Fibroblast of mammary gland (primary cell): ENCODE results near the gene UBE3B.

Experiments used
- DNase-seq: peaks from one replicate; pipeline ENCODE4 v3.0.0-alpha.2; 2010; ENCODE audit warnings: low read depth
- H3K4me3 ChIP-seq: 2 replicates; pipeline ENCODE4 v1.5.1; 2011; ENCODE audit warnings: low read depth, mild to moderate bottlenecking, low read length, moderate library complexity; ENCODE audit not compliant: control insufficient read depth
- TF ChIP-seq, protein P1 (sequence below): conservative IDR thresholded peaks from 2 replicates; pipeline ENCODE4 v1.5.1; 2011; ENCODE audit warnings: low read depth, low read length, inconsistent platforms; ENCODE audit not compliant: control insufficient read depth, insufficient read depth

Gene UBE3B

DNA sequence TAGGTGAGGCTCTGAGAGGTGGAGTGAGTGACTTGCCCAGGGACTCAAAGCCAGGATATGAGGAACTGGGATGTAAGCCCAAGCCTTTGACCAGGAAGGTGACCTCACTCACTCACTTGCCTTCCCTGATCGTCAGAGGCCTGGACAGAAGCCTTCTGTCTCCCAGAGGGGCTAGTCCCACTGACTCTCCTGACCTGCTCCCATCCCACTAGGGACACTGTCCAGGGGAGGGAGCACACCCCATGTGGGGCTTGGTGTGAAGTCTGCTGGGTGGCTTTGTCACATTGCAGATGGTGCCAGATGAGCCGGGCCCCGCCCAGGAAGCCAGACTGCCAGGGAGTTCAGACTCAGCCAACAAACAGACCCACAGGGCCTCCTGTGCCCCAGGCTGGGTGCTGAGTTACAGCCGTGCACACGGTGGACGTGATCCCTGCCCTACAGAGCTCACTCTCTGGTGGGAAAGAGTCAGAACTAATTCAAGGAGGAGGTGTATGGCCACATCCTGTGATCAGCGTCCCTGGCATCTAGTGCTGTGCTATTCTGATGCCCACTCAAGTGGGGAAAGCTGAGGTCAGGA lies 67.6 kb downstream of the UBE3B start:
- TF ChIP-seq, protein P1, sequence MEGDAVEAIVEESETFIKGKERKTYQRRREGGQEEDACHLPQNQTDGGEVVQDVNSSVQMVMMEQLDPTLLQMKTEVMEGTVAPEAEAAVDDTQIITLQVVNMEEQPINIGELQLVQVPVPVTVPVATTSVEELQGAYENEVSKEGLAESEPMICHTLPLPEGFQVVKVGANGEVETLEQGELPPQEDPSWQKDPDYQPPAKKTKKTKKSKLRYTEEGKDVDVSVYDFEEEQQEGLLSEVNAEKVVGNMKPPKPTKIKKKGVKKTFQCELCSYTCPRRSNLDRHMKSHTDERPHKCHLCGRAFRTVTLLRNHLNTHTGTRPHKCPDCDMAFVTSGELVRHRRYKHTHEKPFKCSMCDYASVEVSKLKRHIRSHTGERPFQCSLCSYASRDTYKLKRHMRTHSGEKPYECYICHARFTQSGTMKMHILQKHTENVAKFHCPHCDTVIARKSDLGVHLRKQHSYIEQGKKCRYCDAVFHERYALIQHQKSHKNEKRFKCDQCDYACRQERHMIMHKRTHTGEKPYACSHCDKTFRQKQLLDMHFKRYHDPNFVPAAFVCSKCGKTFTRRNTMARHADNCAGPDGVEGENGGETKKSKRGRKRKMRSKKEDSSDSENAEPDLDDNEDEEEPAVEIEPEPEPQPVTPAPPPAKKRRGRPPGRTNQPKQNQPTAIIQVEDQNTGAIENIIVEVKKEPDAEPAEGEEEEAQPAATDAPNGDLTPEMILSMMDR, result no peak
- DNase-seq, result peak; percentile 66
- H3K4me3 ChIP-seq, result no peak overlapping the region

GRCh38 chr12:109545826-109546225 lies 68.4 kb downstream of the UBE3B start:
- no peak overlapping the region for H3K4me3 ChIP-seq
- TF ChIP-seq, protein P1, result no peak
- DNase-seq, result no peak

GRCh38 chr12:109547286-109547685 lies 69.9 kb downstream of the UBE3B start:
- no peak overlapping the region for H3K4me3 ChIP-seq
- no peak for DNase-seq
- TF ChIP-seq, protein P1, result no peak

DNA sequence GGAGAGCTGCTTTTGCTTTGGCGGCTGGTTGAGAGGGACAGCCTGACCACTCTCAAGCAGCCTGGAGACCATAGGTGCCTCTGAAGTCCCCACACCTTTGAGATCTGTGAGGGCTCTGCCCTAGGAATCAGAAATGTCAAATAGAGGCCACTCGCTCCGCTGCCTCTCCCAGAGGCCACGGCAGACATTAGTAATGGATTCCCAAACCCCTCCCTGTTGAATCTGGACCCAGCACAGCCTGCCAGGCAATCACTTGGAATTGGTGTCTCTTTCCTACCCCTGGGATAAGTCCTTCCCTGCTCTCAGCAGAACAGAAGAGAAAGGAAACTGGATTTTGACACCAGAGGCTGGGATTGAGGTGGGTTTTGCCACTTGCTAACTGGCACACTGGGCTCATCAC lies 70.8 kb downstream of the UBE3B start:
- TF ChIP-seq, protein P1, result no peak
- no peak overlapping the region for H3K4me3 ChIP-seq
- no peak for DNase-seq

GRCh38 chr12:109549613-109550270 lies 72.3 kb downstream of the UBE3B start:
- no peak overlapping the region for H3K4me3 ChIP-seq
- TF ChIP-seq, protein P1, result no peak
- DNase-seq, result no peak

DNA sequence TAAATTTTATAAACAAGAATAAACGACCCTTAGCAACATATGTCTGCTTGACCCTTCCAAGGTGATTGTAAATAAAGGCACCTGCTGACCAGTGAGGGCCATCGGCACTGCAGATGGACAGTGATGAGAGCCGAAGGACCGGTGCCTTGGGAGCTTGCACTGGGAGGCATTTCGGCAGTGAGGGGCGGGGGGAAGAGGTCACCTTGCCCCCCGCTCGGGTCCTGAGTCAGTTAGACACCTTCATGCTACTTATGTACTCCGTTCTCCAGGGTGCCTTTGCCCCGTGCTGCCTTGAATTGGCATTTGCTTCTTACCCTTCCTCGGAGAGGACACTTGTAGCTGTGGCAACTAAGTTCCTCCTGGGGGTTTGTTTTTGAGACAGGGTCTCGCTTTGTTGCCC lies 72.8 kb downstream of the UBE3B start:
- no peak for DNase-seq
- no peak overlapping the region for H3K4me3 ChIP-seq
- TF ChIP-seq, protein P1, result no peak
